Fibroblast of peridontal ligament (primary cell): ENCODE data around the gene SLCO1B1.

Experiments
- DNase-seq: peaks from one replicate; pipeline ENCODE4 v3.0.0-alpha.2; 2010; ENCODE audit errors: extremely low read depth

The SLCO1B1 gene

DNA sequence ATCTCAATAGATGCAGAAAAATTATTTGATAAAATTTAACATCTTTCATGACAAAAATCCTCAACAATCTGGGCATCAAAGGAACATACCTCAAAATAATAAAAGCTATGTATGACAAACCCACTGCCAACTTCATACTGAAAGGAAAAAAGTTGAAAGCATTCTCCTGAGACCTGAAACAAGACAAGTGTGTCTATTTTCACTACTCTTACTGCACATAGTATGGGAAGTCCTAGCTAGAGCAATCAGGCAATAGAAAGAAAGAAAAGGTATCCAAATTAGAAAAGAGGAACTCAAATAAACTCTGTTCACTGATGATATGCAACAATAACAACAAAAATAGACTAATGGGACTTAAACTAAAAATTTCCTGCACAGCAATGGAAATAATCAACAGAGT, 90.1 kb downstream of the SLCO1B1 start:
- DNase-seq: no peak

DNA sequence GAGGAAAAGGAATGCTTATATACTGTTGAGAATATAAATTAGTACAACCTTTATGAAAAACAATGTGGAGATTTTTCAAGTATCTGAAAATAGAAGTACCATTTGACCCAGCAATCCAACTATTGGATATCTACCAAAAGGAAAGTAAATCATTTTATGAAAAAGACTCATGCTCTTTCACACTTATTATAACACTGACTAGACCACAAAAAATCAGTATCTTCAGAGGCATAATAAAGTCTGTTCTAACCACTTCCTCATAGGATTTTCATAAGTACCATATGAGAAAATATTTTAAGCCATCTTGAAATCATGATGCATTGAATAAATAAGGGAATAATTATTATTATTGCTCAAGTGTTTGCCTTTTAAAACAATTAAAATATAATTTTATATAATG, 90.8 kb downstream of the SLCO1B1 start:
- DNase-seq: no peak

DNA sequence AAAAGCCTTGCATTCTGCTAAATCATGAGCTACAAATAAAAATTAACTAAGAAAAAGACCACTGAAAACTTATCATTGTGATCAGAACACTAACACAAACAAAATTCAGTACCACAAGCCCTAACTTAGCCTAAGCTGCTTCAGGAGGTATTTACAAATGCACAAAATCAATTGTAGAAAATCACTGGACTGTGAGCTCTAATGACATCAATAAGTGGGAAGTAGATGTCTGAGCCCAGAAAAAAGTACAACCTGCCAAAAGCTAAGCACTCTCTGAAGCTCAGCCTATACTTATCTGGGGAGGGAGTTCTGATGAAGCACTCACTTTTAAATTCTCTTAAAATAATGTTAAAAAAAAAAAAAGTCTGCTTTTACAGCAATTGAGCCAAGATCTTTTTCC, 92.9 kb downstream of the SLCO1B1 start:
- no peak for DNase-seq

DNA sequence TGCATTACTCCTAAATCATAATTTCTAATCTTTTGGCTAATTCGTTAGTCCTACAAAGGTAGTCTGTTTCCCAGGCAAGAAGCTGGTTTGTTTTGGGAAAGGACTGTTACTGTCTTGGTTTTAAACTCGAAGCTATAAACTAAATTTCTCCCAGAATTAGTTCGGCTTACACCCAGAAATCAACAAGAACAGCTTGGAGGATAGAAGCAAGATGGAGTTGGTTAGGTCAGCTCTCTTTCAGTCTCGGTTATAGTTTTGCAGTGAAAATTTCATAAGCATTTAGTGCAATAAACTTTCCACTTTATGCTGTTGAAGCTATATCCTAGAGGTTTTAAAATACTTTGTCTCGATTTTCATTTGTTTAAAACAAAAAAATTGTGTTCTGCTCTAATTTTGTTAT, 103.4 kb downstream of the SLCO1B1 start:
- DNase-seq: no peak

DNA sequence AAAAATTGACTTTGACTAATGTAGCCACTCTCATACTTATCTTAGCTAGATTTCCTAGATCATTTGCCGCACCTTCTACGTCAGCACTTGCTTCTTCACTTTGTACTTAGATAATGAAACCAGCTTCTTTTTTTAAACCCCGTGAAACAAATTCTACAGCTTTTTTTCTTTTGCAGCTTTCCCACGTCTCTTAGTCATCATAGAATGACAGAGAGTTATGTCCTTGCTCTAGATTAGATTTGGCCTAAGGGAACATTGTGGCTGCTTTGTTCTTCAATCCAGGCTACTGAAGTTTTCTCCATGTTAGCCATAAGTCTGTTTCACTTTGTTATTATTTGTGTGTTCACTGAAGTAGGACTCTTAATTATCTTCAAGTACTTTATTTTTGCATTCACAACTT, 108.9 kb downstream of the SLCO1B1 start:
- no peak for DNase-seq

DNA sequence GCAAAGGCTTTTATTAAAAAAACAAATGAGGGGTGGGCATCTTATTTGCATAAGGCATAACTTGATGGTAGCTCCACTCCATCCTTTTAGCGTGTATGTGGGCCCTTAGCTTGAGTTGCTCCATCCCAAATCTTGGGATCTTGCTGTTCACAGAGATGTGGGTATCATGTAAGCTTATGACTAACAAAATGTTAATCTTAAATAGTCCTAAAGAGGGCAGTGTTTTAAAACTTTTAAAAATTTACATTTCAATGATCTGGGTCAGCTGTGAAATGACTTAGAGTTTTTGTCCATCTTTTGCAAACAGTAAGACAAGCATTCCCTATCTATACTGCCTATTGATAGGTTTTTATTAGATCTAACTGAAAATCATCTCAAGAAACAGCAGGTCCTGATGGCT, 117.7 kb downstream of the SLCO1B1 start:
- DNase-seq: peak; percentile 4

DNA sequence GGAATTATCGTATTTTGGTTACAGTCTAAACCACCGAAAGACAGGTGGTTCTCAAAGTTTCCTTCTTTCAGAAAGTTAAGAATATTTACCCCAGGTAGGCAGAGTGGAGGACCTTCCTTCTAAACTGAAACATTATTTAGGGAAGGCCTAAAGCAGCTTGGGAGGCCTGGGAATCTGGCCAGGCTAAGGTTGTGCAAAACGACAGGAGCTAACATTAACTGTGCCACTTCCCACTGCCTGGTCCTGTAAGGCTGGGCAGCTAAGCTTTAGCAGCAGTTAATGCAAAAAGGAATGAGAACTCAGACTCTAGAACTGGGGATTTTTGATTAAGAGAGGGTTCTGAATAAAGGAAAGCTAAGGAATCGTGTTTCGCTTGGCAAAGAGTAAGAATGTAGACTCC, 121.1 kb downstream of the SLCO1B1 start:
- DNase-seq: no peak

DNA sequence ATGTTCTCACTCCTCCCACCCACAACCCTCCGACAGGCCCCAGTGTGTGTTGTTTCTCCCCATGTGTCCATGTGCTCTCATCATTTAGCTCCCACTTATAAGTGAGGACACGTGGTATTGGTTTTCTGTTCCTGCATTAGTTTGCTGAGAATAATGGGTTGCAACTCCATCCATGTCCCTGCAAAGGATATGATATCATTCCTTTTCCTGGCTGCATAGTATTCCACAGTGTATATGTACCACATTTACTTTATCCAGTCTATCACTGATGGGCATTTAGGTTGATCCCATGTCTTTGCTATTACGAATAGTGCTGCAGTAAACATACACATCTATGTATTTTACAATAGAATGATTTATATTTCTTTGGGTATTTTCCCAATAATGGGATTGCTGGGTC, 126.2 kb downstream of the SLCO1B1 start:
- DNase-seq: no peak

DNA sequence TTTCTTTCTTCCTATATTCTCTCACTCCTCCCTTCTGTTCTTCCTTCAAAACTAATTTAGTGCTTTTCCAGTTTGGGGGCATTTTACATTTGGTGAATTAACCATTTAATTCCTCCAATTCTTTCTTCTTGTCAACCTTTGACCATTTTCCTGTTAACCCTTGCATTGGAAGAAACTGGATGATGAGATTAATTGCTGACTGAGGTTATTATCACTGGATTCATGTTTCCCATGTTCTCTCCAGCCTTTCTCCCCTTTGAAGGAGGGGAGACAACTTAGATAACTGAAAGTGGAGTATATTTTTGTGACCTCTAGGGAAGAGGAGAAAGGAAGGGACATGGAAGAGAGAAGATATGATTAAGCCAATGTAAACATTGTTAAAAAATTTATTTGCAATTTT, 133.2 kb downstream of the SLCO1B1 start:
- no peak for DNase-seq

DNA sequence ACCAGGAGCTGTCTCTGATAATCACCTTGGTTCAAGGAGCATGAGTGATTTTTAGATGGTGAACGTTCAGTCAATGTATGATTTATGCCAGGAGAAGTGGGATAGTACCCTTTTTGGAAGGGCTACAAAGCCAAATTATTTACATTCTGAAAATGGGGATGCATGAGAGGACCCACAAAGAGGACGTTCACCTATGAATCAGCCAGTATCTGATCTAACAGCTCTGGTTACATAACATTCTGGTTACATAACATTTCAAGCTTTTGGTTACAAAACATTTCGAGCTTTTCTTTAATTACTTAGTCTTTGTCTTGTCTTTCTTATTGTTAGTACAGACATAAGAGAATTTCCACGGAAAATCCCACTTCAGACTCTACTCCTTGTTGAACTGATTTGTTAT, 134.9 kb downstream of the SLCO1B1 start:
- DNase-seq: no peak

DNA sequence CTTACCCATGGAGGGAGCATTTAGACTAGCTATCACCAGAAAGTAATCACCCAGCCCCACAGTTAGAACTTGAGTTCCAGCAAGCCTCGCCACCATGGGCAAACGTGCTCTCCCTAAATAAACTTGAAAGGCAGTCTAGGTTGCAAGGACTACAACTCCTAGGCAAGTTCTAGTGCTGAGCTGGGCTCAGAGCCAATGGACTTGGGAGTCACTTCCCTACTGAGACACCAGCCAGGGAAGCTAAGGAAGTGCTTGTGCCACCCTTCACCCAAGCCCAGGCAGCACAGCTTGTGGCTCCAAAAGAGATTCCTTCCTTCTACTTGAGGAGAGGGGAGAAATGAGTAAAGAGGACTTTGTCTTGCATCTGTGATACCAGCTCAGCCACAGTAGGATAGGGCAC, 145.8 kb downstream of the SLCO1B1 start:
- DNase-seq: no peak
